Trophoblast cell (in vitro differentiated cells and primary cell): ENCODE data around the gene CFDP1.
A peak's percentile ranks its signal among the peaks of the same experiment; 100 is the strongest.

ENCODE experiments used
- DNase-seq, 2 donors: peaks; one replicate each; pipeline ENCODE4 v3.0.0-alpha.2; 2016
- H2AFZ ChIP-seq: 2 replicates; pipeline ENCODE4 v1.6.1; 2013; ENCODE audit warnings: low read length, moderate library complexity, mild to moderate bottlenecking; ENCODE audit not compliant: insufficient read depth, poor library complexity
- H2AK5ac ChIP-seq: 2 replicates; pipeline ENCODE4 v1.6.1; 2013; ENCODE audit warnings: mild to moderate bottlenecking, low read length
- H2BK120ac ChIP-seq: 2 replicates; pipeline ENCODE4 v1.6.1; 2013; ENCODE audit warnings: low read length, mild to moderate bottlenecking, moderate library complexity; ENCODE audit not compliant: insufficient read depth, poor library complexity
- H2BK12ac ChIP-seq: 2 replicates; pipeline ENCODE4 v1.6.1; 2013; ENCODE audit warnings: mild to moderate bottlenecking, low read length, moderate library complexity
- H2BK5ac ChIP-seq: 2 replicates; pipeline ENCODE4 v1.6.1; 2013; ENCODE audit warnings: low read length, low read depth, moderate library complexity, mild to moderate bottlenecking; ENCODE audit not compliant: poor library complexity
- H3K14ac ChIP-seq: 2 replicates; pipeline ENCODE4 v1.6.1; 2013; ENCODE audit warnings: mild to moderate bottlenecking, low read length
- H3K18ac ChIP-seq: 2 replicates; pipeline ENCODE4 v1.6.1; 2013; ENCODE audit warnings: mild to moderate bottlenecking, low read length
- H3K23ac ChIP-seq: 2 replicates; pipeline ENCODE4 v1.6.1; 2013; ENCODE audit warnings: low read length
- H3K27ac ChIP-seq: 2 replicates; pipeline ENCODE4 v1.5.1; 2013; ENCODE audit warnings: low read depth, mild to moderate bottlenecking, inconsistent platforms, low read length, moderate library complexity
- H3K27me3 ChIP-seq: 2 replicates; pipeline ENCODE4 v1.6.1; 2013; ENCODE audit warnings: inconsistent platforms, mild to moderate bottlenecking, low read length, moderate library complexity; ENCODE audit not compliant: insufficient read depth
- H3K36me3 ChIP-seq, 2 experiments: 1 replicate in 1 of 2; 2 replicates in 1 of 2; pipeline ENCODE4 v1.6.1; 2013; ENCODE audit warnings: low read length in 2 of 2, mild to moderate bottlenecking in 2 of 2, moderate library complexity in 1 of 2; ENCODE audit not compliant: insufficient read depth in 2 of 2, control insufficient read depth in 1 of 2
- H3K4ac ChIP-seq: 2 replicates; pipeline ENCODE4 v1.6.1; 2013; ENCODE audit warnings: low read depth, mild to moderate bottlenecking, low read length, moderate library complexity
- H3K4me1 ChIP-seq, 2 experiments: 1 replicate in 1 of 2; 2 replicates in 1 of 2; pipeline ENCODE4 v1.6.1; 2013; ENCODE audit warnings: low read length in 2 of 2, mild to moderate bottlenecking in 2 of 2, moderate library complexity in 1 of 2; ENCODE audit not compliant: insufficient read depth in 2 of 2, control insufficient read depth in 1 of 2
- H3K4me2 ChIP-seq: 2 replicates; pipeline ENCODE4 v1.6.1; 2013; ENCODE audit warnings: inconsistent platforms, mild to moderate bottlenecking, low read length, moderate library complexity
- H3K4me3 ChIP-seq: 2 replicates; pipeline ENCODE4 v1.5.1; 2013; ENCODE audit warnings: mild to moderate bottlenecking, low read depth, low read length, inconsistent platforms
- H3K79me1 ChIP-seq: one replicate; pipeline ENCODE4 v1.6.1; 2013; ENCODE audit warnings: low read length
- H3K79me2 ChIP-seq: 2 replicates; pipeline ENCODE4 v1.6.1; 2013; ENCODE audit warnings: low read length, mild to moderate bottlenecking; ENCODE audit not compliant: control insufficient read depth, insufficient read depth, poor library complexity
- H3K9ac ChIP-seq: 2 replicates; pipeline ENCODE4 v1.6.1; 2013; ENCODE audit warnings: mild to moderate bottlenecking, low read length
- H3K9me3 ChIP-seq: 2 replicates; pipeline ENCODE4 v1.6.1; 2013; ENCODE audit warnings: low read depth, mild to moderate bottlenecking, control low read depth, inconsistent platforms, low read length; ENCODE audit not compliant: insufficient read depth
- H4K12ac ChIP-seq: 2 replicates; pipeline ENCODE4 v1.6.1; 2013; ENCODE audit warnings: low read depth, mild to moderate bottlenecking, low read length, moderate library complexity
- H4K8ac ChIP-seq: 2 replicates; pipeline ENCODE4 v1.6.1; 2013; ENCODE audit warnings: low read depth, mild to moderate bottlenecking, low read length, moderate library complexity
- H4K91ac ChIP-seq: one replicate; pipeline ENCODE4 v1.6.1; 2013; ENCODE audit warnings: low read depth, mild to moderate bottlenecking, low read length, moderate library complexity
- WGBS: extraction: QIAGEN DNeasy Blood & Tissue Kit; methylation state at CpG from one replicate; pipeline ENCODE4 v1.1.7; 2013; ENCODE audit warnings: missing lambda C conversion rate; ENCODE audit not compliant: insufficient read length, insufficient coverage; ENCODE audit errors: extremely low coverage; 5-methylcytosine and 5-hydroxymethylcytosine counted together

Gene CFDP1

DNA sequence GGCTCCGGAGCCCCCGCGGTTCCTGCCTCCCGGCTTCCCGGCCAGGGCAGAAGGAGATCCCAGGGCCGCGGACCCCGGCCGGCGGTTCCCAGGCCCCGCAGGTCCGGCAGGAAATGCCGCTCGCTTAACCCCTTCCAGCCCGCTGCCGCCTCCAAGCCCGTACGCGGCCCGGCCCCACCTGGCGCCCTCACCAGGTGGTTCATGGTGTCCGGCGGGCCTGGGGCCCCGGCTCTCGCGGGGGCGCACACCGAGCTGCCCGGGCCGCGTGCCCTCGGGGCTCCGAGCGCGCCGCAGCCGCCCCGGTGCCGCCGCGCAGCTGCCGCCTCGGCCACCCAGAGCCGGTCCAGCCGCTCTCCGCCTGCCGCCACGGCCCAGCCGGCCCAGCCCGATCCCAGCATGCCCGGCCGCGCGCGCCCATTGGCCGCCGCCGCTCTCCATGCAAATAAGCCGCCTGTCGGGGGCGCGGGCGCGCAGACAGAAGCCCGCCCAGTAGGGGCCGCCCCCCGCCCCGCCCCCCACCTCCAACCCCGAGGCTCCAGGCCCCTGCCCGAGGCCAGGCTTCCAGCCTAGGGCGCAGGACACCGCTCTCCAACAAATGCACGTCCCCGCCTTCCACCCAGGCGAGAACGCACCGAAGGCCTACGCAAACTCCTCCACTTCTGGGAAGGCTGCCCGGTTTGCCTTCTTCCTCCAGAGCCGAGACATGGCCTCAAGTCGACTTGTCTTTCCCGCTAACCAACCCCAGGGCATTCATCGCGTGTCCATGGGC, 181.8 kb downstream of the CFDP1 start, which contains the start of gene BCAR1:
BCAR1 (minus strand) TSS at position 345 of the 769 bp plus-strand sequence; CDS start at position 203, 142 bp downstream.
- peak within 1 kb of the TSS; percentile 98 for H2BK120ac ChIP-seq
- no peaks in the 10 kb centered on the region for H3K9me3 ChIP-seq
- H4K8ac ChIP-seq, result peak within 1 kb of the TSS; percentile 82
- H3K14ac ChIP-seq, result peak within 1 kb of the TSS; percentile 99
- peak within 1 kb of the TSS; percentile 64 for H3K4me2 ChIP-seq
- H3K9ac ChIP-seq, result peak within 1 kb of the TSS; percentile 86
- no peaks in the 10 kb centered on the region for H3K27me3 ChIP-seq
- peak within 1 kb of the TSS; percentile 95 for H2BK12ac ChIP-seq
- H4K91ac ChIP-seq, result peak within 1 kb of the TSS; percentile 99
- H3K27ac ChIP-seq, result peak within 1 kb of the TSS; percentile 99
- H3K23ac ChIP-seq, result no peak within 1 kb of the TSS
- H3K18ac ChIP-seq, result peak within 1 kb of the TSS; percentile 98
- H2AK5ac ChIP-seq, result peak within 1 kb of the TSS; percentile 98
- peaks cover 63% of the 10 kb centered on the region for H3K79me1 ChIP-seq
- H2AFZ ChIP-seq, result peak within 1 kb of the TSS; percentile 33
- H3K4me3 ChIP-seq, result peak within 1 kb of the TSS; percentile 89
- no CpG with 5 or more reads among the region's 84 CpGs for WGBS
- peak; percentile 89 to 93 for DNase-seq
- H2BK5ac ChIP-seq, result peak within 1 kb of the TSS; percentile 97
- H4K12ac ChIP-seq, result peak within 1 kb of the TSS; percentile 64
- H3K79me2 ChIP-seq, result peaks cover 71% of the 10 kb centered on the region
- peaks cover 21 to 23% of the 10 kb centered on the region in 2 experiments for H3K36me3 ChIP-seq
- H3K4ac ChIP-seq, result peak within 1 kb of the TSS; percentile 98
- H3K4me1 ChIP-seq, result peaks cover 78% of the 10 kb centered on the region in 2 experiments

DNA sequence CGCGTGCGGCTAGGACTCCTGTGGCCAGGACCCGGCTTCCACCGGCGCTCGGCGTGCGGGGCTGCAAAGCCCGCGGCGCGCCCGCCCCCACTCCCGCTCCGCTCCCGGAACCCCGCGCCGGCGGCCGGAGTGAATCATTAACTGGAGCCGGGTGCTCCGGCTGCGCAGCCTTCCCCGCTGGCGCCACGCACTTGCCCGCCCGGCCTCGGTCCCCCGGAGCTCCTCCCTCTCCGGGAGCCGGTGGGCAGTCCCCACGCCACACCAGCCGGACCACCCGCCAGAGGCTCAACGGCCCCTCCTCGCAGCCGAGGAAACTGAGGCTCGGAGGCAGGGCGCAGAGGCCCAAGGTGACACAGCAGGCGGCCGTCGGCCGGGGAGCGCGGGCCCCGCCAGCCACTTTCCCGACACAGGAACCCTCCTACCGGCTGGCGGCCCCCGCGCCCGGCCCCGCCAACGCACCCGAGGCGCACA, 182.5 kb downstream of the CFDP1 start:
- H2BK120ac ChIP-seq, result peak overlapping the region; percentile 79
- peak overlapping the region; percentile 90 for H3K14ac ChIP-seq
- H3K9me3 ChIP-seq, result no peaks in the 10 kb centered on the region
- H3K4ac ChIP-seq, result peak overlapping the region; percentile 98
- no CpG with 5 or more reads among the region's 59 CpGs for WGBS
- H3K4me2 ChIP-seq, result peak overlapping the region; percentile 64
- peak overlapping the region; percentile 86 for H3K9ac ChIP-seq
- peaks cover 73% of the 10 kb centered on the region for H3K79me2 ChIP-seq
- H3K18ac ChIP-seq, result peak overlapping the region; percentile 74
- H3K79me1 ChIP-seq, result peaks cover 66% of the 10 kb centered on the region
- H4K12ac ChIP-seq, result peak overlapping the region; percentile 46
- peaks cover 21 to 23% of the 10 kb centered on the region in 2 experiments for H3K36me3 ChIP-seq
- H4K8ac ChIP-seq, result peak overlapping the region; percentile 55
- H2AK5ac ChIP-seq, result peak overlapping the region; percentile 55
- peak in 1 of 2 donors; percentile 54 for DNase-seq
- peak overlapping the region; percentile 23 for H2AFZ ChIP-seq
- H3K23ac ChIP-seq, result no peak overlapping the region
- peak overlapping the region; percentile 89 for H3K27ac ChIP-seq
- peak overlapping the region; percentile 90 for H2BK5ac ChIP-seq
- H2BK12ac ChIP-seq, result peak overlapping the region; percentile 53
- H3K27me3 ChIP-seq, result no peaks in the 10 kb centered on the region
- H4K91ac ChIP-seq, result peak overlapping the region; percentile 80
- H3K4me3 ChIP-seq, result peak overlapping the region; percentile 89
- H3K4me1 ChIP-seq, result peaks cover 78% of the 10 kb centered on the region in 2 experiments

DNA sequence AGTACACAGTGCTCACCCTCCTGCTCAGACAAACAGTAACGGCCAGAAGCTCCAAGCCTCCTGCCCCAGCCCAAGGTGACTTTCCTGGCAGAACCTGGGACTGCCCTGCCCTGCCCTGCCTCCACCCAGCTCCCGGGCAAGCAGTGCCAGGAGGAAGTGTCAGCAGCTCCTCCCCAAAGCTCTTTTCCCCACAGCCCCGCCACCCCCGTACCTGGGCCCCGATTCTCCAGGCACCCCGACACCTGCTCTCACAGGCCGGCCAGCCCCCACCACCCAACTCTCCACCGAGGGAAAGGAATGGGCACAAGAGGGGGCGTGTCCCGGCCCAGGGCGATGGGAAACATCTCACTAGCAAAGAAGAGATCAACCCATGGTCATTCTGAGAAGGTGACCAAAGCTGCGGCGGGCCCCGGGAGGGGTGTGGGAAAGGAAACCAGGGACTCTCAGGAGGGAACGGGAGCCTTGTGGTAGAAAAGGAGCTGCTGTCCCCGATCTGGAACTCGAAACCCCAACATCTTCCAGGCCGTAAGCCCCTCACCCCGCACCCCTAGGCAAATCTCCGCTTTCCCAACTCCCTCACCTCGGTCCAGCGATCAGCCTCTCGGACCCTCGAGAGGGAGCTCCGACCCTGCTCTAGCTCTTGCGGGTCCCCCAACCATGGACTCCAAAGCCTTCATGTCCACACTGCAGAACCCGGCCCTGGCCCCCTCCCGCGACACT, 183.1 kb downstream of the CFDP1 start:
- Histone ChIP-seq H3K4me1 (peaks cover 79% of the 10 kb centered on the region in 2 experiments), H4K12ac (peak overlapping the region; percentile 24), H2AFZ (peak overlapping the region; percentile 19), H3K79me1 (peaks cover 70% of the 10 kb centered on the region), H4K91ac (peak overlapping the region; percentile 80), H3K4ac (peak overlapping the region; percentile 98), H3K9ac (peak overlapping the region; percentile 86), H3K27me3 (no peaks in the 10 kb centered on the region), H2AK5ac (peak overlapping the region; percentile 21), H3K18ac (peak overlapping the region; percentile 74), H3K4me3 (peak overlapping the region; percentile 89), H2BK5ac (peak overlapping the region; percentile 90), H4K8ac (peak overlapping the region; percentile 55), H3K36me3 (peaks cover 21 to 23% of the 10 kb centered on the region in 2 experiments), H3K14ac (peak overlapping the region; percentile 90), H2BK12ac (no peak overlapping the region), H3K4me2 (peak overlapping the region; percentile 64), H3K27ac (peak overlapping the region; percentile 95), H3K23ac (no peak overlapping the region), H3K9me3 (no peaks in the 10 kb centered on the region), H2BK120ac (peak overlapping the region; percentile 79), H3K79me2 (peaks cover 75% of the 10 kb centered on the region)
- peak in 1 of 2 donors; percentile 38 for DNase-seq
- no CpG with 5 or more reads among the region's 29 CpGs for WGBS

DNA sequence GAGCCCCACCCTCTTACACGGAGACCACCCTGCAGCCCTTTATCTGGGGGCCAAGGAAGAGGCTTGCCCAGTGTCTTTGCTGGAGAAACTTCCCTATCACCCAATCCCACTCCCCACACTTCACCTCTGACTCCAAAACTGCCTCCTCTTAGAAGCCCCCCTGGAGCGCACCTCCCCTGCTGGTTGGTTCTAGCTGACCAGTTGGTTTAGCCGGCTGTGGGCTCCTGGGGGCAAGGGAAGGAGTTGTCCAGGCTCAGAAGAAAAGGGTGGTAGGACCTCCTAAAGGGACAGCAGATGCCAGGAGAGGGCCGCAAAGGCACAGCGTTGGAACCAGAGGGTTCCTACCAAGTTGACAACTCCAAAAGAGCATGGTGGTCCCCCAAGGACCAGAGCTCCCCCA, 183.9 kb downstream of the CFDP1 start:
- Histone ChIP-seq H3K79me1 (peaks cover 70% of the 10 kb centered on the region), H4K12ac (no peak overlapping the region), H3K79me2 (peaks cover 77% of the 10 kb centered on the region), H3K4me2 (peak overlapping the region; percentile 64), H3K36me3 (peaks cover 21 to 23% of the 10 kb centered on the region in 2 experiments), H3K4me3 (peak overlapping the region; percentile 89), H3K27me3 (no peaks in the 10 kb centered on the region), H3K23ac (no peak overlapping the region), H3K4ac (peak overlapping the region; percentile 98), H3K18ac (no peak overlapping the region), H2AFZ (no peak overlapping the region), H3K14ac (peak overlapping the region; percentile 22), H3K4me1 (peaks cover 73 to 75% of the 10 kb centered on the region in 2 experiments), H2BK12ac (no peak overlapping the region), H2AK5ac (no peak overlapping the region), H4K91ac (peak overlapping the region; percentile 14), H3K9ac (peak overlapping the region; percentile 86), H3K9me3 (no peaks in the 10 kb centered on the region), H3K27ac (peak overlapping the region; percentile 95), H2BK5ac (peak overlapping the region; percentile 16), H4K8ac (no peak overlapping the region), H2BK120ac (peak overlapping the region; percentile 5)
- no peak for DNase-seq
- no CpG with 5 or more reads among the region's 5 CpGs for WGBS
